Measurements from ENCODE around the gene USP20. TPM values are rescaled to one million over a fixed set of nuclear protein-coding genes. Genes with fewer than 3 reads are reported as not detected.

USP20 gene
- total RNA-seq, 4 donors from 2014 or later = 15.8 to 36.3 (median 22.6) TPM

DNA sequence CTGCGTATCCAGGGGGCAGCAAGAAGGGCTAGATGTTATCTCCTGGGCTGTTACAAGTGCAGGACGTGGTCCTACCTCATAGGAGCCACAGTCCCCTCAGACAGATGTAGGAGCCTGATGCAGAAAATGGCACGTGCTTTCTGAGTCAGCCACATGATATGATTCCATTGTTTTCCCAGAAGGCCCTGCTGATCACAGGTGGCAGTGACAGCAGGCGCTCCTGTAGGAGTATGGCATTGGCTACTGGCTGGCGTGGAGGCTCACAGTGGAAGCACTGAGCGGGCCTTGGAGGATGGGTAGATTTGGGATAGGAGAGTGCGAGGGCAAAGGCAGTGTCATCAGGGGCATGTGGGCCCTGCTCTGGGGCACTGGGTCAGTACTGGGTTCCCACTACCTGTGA, 21.9 kb downstream of the USP20 start:
- no peak for DNase-seq
- Histone ChIP-seq H3K36me3 (peaks cover 0 to 67% (median 0%) of the 10 kb centered on the region in 3 donors), H3K27ac (no peak overlapping the region), H3K4me1 (no peaks in the 10 kb centered on the region), H3K9me3 (no peaks in the 10 kb centered on the region), H3K4me3 (no peak overlapping the region), H3K27me3 (no peaks in the 10 kb centered on the region)
- TF ChIP-seq, protein P1, sequence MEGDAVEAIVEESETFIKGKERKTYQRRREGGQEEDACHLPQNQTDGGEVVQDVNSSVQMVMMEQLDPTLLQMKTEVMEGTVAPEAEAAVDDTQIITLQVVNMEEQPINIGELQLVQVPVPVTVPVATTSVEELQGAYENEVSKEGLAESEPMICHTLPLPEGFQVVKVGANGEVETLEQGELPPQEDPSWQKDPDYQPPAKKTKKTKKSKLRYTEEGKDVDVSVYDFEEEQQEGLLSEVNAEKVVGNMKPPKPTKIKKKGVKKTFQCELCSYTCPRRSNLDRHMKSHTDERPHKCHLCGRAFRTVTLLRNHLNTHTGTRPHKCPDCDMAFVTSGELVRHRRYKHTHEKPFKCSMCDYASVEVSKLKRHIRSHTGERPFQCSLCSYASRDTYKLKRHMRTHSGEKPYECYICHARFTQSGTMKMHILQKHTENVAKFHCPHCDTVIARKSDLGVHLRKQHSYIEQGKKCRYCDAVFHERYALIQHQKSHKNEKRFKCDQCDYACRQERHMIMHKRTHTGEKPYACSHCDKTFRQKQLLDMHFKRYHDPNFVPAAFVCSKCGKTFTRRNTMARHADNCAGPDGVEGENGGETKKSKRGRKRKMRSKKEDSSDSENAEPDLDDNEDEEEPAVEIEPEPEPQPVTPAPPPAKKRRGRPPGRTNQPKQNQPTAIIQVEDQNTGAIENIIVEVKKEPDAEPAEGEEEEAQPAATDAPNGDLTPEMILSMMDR (IDR thresholded peaks at IDR 0.05) = no peak
- no peak for TF ChIP-seq POLR2A (IDR thresholded peaks at IDR 0.05)

GRCh38 chr9:129858167-129858962, 23.1 kb downstream of the USP20 start:
- H3K9me3 ChIP-seq = no peaks in the 10 kb centered on the region
- H3K27ac ChIP-seq = no peak overlapping the region
- H3K27me3 ChIP-seq = no peaks in the 10 kb centered on the region
- TF ChIP-seq, protein P1 (IDR thresholded peaks at IDR 0.05) = no peak
- no peak for TF ChIP-seq POLR2A (IDR thresholded peaks at IDR 0.05)
- no peak overlapping the region for H3K4me3 ChIP-seq
- DNase-seq = no peak
- no peaks in the 10 kb centered on the region for H3K4me1 ChIP-seq
- H3K36me3 ChIP-seq = peaks cover 0 to 62% (median 0%) of the 10 kb centered on the region in 3 donors

DNA sequence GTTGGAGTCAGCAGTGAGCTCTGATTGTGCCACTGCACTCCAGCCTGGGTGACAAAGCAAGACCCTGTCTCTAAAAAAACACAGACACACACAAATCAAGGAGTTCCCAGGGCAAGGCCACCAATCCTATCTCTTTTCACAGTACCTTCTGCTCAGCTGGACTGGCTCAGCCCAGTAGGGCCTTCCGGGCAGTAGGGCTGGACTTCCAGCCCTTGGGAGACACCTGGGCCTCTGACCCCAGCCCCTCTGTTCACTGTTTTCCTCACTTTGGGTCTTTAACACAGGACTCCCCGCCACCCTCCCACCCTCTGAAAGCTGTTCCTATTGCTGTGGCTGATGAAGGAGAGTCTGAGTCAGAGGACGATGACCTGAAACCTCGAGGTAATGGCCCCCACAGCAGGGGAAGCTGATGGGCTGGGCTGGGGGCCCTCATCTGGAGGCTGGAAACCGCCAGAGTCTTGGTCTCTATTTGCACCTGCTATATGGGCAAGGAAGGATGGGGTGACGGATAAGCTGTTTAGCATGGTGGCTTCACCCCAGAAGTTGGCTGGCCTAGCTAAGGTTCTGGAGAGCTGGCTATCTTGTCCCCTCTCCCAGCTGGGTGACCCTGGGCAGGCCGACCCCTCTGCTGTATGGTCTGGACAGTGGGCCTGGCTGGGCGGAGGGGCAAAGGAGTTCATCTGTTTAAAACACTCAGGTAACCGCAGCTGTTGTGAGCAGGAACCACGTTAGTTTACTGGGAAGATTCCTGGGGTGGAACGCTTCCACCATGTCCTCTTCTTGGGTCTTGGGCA, 25.6 kb downstream of the USP20 start:
- DNase-seq = no peak
- Histone ChIP-seq H3K4me1 (no peaks in the 10 kb centered on the region), H3K36me3 (peaks cover 0 to 56% (median 0%) of the 10 kb centered on the region in 3 donors), H3K4me3 (no peak overlapping the region), H3K27ac (no peak overlapping the region), H3K27me3 (no peaks in the 10 kb centered on the region), H3K9me3 (no peaks in the 10 kb centered on the region)
- TF ChIP-seq POLR2A (IDR thresholded peaks at IDR 0.05) = no peak
- TF ChIP-seq, protein P1 (IDR thresholded peaks at IDR 0.05) = no peak

DNA sequence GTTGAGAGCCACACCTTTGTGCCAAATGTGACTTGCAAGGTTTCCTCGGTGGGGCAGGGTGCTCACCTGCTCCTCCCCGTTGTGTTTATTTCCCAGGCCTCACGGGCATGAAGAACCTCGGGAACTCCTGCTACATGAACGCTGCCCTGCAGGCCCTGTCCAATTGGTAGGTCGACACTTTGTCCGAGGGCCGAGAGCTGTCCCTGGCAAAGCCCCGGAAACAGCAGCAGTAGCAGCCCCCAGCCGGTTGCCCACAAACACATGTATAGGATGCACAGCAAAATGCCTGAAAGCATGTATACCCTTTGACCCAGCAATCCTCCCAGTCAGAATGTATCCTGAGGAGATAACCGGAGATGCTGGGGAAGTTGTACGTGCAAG, 26.2 kb downstream of the USP20 start:
- Histone ChIP-seq H3K9me3 (no peaks in the 10 kb centered on the region), H3K27ac (no peak overlapping the region), H3K4me3 (no peak overlapping the region), H3K36me3 (peaks cover 0 to 51% (median 0%) of the 10 kb centered on the region in 3 donors), H3K27me3 (no peaks in the 10 kb centered on the region), H3K4me1 (no peaks in the 10 kb centered on the region)
- no peak for DNase-seq
- TF ChIP-seq, protein P1 (IDR thresholded peaks at IDR 0.05) = no peak
- TF ChIP-seq POLR2A (IDR thresholded peaks at IDR 0.05) = no peak

DNA sequence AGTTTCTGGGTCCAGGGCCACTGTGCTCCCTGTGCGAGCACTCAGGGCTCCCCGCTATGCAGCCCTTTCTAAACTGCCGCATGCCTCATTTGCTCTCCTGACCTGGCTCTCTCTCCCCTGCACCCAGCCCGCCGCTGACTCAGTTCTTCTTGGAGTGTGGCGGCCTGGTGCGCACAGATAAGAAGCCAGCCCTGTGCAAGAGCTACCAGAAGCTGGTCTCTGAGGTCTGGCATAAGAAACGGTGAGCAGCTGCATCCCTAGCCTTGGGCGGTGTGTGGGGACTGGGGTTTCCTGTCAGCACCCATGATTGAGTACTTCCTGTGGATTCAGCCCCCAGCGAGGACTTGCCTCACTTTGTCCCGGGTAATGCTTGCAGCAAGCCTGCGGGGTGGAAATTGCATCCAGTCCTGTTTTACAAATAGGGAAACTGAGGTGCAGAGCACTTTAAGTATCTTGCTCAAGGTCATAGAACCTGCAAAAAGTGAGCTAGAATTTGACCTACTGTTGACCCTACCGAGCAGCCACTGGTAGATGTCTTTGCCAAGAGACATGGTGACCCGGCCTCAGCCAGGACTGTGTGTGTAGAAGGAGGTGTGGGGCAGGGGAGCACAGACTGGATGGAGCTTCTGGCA, 27.9 kb downstream of the USP20 start:
- TF ChIP-seq, protein P1 (IDR thresholded peaks at IDR 0.05) = no peak
- TF ChIP-seq POLR2A (IDR thresholded peaks at IDR 0.05) = no peak
- Histone ChIP-seq H3K4me1 (peaks cover 0 to 7% (median 3%) of the 10 kb centered on the region in 4 donors), H3K27ac (peak overlapping the region in 1 of 4 donors; percentile 58), H3K27me3 (no peaks in the 10 kb centered on the region), H3K9me3 (no peaks in the 10 kb centered on the region), H3K36me3 (peaks cover 0 to 47% (median 0%) of the 10 kb centered on the region in 3 donors), H3K4me3 (no peak overlapping the region)
- peak in 2 of 3 donors; percentile 66 to 86 for DNase-seq

Measured in Peyer's patch (tissue), 4 donors.